Gastroesophageal sphincter (tissue), 4 donors: ENCODE measurements around the gene OGG1. TPM values are rescaled to one million over a fixed set of nuclear protein-coding genes. Genes with fewer than 3 reads are reported as not detected.

Source experiments
- ATAC-seq: fragments of 150-250 bp; one replicate; pipeline ENCODE4 v1.9.1; 2016; ENCODE audit warnings: mild to moderate bottlenecking, moderate library complexity
- H3K27ac ChIP-seq, 4 donors: fragments of 200-600 bp; sonication (generic) in 3 of 4; 1 replicate in 3 of 4; 2 replicates in 1 of 4; pipeline ENCODE4 v1.5.1; 2016 to 2019
- H3K27me3 ChIP-seq: fragments of 200-600 bp; sonication (generic); one replicate; pipeline ENCODE4 v1.5.1; 2019
- H3K36me3 ChIP-seq, 2 donors: fragments of 200-600 bp; sonication (generic); one replicate each; pipeline ENCODE4 v1.5.1; 2019; ENCODE audit warnings: control low read depth in 1 of 2
- H3K4me1 ChIP-seq, 3 donors: fragments of 200-600 bp; sonication (generic); 1 replicate in 2 of 3; 2 replicates in 1 of 3; pipeline ENCODE4 v1.5.1; 2016 to 2019; ENCODE audit warnings: control low read depth in 2 of 3
- H3K4me3 ChIP-seq, 2 donors: fragments of 200-600 bp; sonication (generic); one replicate each; pipeline ENCODE4 v1.5.1; 2019; ENCODE audit warnings: mild to moderate bottlenecking in 1 of 2, moderate library complexity in 1 of 2
- H3K9me3 ChIP-seq, 3 donors: fragments of 200-600 bp; sonication (generic); one replicate each; pipeline ENCODE4 v1.5.1; 2017 to 2019; ENCODE audit warnings: control low read depth in 2 of 3
- EP300 ChIP-seq: sonication (generic); formaldehyde crosslinking; IDR thresholded peaks from one replicate; pipeline ENCODE4 v1.6.1; 2017; ENCODE audit warnings: antibody characterized with exemption, mild to moderate bottlenecking
- POLR2A ChIP-seq, 2 donors: fragments of 450-650 bp; IDR thresholded peaks; one replicate each; pipeline ENCODE4 v1.6.1; 2017; ENCODE audit warnings: antibody characterized with exemption in 2 of 2, mild to moderate bottlenecking in 2 of 2, moderate library complexity in 1 of 2
- POLR2AphosphoS5 ChIP-seq: sonication (generic); formaldehyde crosslinking; IDR thresholded peaks from one replicate; pipeline ENCODE4 v1.6.1; 2017; ENCODE audit warnings: antibody characterized with exemption
- WGBS, 2 donors: methylation state at CpG; one replicate each; pipeline ENCODE4 v1.1.5; 2018; ENCODE audit warnings: low coverage in 1 of 2; 5-methylcytosine and 5-hydroxymethylcytosine counted together
- total RNA-seq, 4 donors: library from RNA; depleted of rRNA; stranded (reverse); fragments of >200 nt; gene quantifications; one replicate each; pipeline ENCODE4 v1.1.0, GENCODE V29; 2016
- TF ChIP-seq, protein P1 (sequence below), 4 experiments: fragments of 200-600 bp in 2 of 4; fragments of 450-650 bp in 2 of 4; sonication (generic) in 1 of 4; IDR thresholded peaks; one replicate each; pipeline ENCODE4 v1.5.1; 2017 to 2019; ENCODE audit warnings: antibody characterized with exemption in 4 of 4, mild to moderate bottlenecking in 2 of 4, moderate library complexity in 2 of 4

Gene OGG1
- total RNA-seq, 4 donors from 2014 or later = 22.1 to 33.8 (median 25.9) TPM

DNA sequence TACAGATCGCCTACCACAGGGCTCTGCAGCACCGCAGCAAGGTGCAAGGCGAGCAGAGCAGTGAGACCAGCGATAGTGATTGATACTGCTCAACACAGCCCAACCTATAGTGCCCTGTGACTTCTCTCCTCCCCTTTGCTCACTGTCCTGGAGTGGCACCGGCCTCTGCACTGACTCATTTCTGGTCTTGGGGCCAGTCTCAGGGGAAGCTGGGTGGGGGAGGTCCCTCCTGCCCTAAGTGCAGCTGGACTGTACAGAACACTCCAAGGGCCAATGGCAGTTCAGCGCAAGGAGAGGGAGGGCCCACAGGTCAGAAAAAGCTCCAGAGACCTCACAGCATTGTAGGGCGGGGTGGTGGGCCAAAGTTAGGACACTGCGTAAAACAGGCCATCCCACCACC lies 2.5 kb upstream of the OGG1 start:
- WGBS, 2 donors = 100% methylated on average over 1 of the region's 8 CpGs; no CpG with 5 or more reads in 1 of the 2 donors
- H3K4me3 ChIP-seq = no peak overlapping the region
- no peak for ATAC-seq
- peaks cover 0 to 35% (median 14%) of the 10 kb centered on the region in 3 donors for H3K4me1 ChIP-seq
- H3K36me3 ChIP-seq = peaks cover 0 to 78% of the 10 kb centered on the region in 2 donors
- TF ChIP-seq POLR2AphosphoS5 (no peak), POLR2A (IDR thresholded peaks at IDR 0.05) (no peak), EP300 (no peak)
- TF ChIP-seq, protein P1, sequence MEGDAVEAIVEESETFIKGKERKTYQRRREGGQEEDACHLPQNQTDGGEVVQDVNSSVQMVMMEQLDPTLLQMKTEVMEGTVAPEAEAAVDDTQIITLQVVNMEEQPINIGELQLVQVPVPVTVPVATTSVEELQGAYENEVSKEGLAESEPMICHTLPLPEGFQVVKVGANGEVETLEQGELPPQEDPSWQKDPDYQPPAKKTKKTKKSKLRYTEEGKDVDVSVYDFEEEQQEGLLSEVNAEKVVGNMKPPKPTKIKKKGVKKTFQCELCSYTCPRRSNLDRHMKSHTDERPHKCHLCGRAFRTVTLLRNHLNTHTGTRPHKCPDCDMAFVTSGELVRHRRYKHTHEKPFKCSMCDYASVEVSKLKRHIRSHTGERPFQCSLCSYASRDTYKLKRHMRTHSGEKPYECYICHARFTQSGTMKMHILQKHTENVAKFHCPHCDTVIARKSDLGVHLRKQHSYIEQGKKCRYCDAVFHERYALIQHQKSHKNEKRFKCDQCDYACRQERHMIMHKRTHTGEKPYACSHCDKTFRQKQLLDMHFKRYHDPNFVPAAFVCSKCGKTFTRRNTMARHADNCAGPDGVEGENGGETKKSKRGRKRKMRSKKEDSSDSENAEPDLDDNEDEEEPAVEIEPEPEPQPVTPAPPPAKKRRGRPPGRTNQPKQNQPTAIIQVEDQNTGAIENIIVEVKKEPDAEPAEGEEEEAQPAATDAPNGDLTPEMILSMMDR (IDR thresholded peaks at IDR 0.05) = no peak
- peak overlapping the region in 1 of 4 donors; percentile 14 for H3K27ac ChIP-seq
- H3K27me3 ChIP-seq = no peaks in the 10 kb centered on the region
- H3K9me3 ChIP-seq = no peaks in the 10 kb centered on the region

DNA sequence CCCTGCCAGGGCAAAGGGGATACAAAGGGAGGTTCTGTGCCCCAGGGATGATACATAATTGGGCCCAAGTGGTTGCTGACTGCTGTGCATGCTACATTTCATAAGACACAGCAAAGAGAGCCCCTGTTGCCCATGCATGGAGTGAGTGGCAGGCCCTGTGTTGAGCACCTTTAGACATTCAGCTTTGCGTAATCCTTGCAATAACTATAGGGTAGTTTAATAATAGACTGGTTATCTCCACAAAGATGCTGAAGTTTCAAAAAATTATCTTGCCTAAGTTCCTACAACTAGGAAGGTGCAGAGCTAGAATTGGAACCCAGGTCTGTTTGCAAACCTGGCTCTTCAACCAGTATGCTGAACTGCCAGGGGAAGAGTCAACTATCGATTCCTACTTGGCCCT lies 1.7 kb upstream of the OGG1 start:
- no peak overlapping the region for H3K4me3 ChIP-seq
- H3K27me3 ChIP-seq = no peaks in the 10 kb centered on the region
- H3K9me3 ChIP-seq = no peaks in the 10 kb centered on the region
- peaks cover 0 to 36% (median 14%) of the 10 kb centered on the region in 3 donors for H3K4me1 ChIP-seq
- peak overlapping the region in 3 of 4 donors; percentile 91 to 97 (median 91) for H3K27ac ChIP-seq
- ATAC-seq = no peak
- WGBS, 2 donors = 88 to 94% methylated on average over 1 to 2 of the region's 2 CpGs
- TF ChIP-seq, protein P1 (IDR thresholded peaks at IDR 0.05) = no peak
- TF ChIP-seq EP300 (no peak), POLR2A (IDR thresholded peaks at IDR 0.05) (no peak), POLR2AphosphoS5 (no peak)
- H3K36me3 ChIP-seq = peaks cover 0 to 78% of the 10 kb centered on the region in 2 donors

DNA sequence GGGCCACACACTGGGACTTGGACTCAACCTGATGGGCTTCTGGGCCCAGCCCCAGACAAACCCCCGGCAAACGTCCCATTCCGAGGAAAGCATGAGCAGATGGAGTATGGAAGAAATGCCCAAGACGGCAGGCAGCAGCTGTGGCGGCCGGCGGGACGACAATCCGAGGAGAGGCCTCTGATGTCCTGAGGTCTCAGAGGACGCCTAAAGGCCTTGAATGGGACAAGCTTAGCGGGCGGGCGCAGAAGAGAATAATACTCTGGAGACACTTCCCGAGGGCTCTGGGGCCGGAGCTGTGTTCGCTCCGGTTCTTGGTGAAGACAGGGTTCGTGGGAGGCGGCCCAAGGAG lies 482 bp upstream of the OGG1 start:
- WGBS, 2 donors = 0% methylated on average over 5 to 13 of the region's 19 CpGs
- peak overlapping the region; percentile 54 to 97 (median 91) for H3K27ac ChIP-seq

DNA sequence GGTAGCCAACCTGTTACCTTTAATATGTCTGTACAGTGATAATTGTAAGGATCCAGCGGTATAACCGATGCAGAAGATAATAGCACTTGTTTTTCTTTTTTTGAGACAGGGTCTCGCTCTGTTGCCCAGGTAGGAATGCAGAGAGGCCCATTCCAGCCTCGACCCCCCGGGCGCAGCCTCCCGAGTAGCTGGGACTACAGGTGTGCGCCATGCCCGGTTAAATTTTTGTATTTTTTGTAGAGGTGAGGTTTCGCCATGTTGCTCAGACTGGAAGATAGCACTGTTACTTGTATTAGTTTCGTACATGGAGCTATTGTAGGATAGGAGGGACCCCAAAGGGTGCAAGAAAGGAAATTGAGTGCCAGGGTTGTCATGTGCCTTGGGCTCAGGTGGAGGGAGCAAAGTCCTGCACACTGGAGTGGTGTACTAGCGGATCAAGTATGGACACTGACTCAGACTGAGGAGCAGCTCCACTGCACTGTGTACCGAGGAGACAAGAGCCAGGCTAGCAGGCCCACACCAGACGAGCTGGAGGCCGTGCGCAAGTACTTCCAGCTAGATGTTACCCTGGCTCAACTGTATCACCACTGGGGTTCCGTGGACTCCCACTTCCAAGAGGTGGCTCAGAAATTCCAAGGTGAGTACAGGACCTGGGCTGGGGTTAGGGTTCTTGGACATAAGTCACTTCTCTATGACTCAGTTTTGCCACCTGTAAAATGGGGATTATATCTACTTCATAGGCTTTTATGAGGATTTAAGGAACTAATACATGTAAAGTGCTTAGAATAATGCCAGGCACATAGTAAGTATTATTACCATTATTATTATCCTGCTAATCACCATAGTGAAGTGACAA lies 1.0 kb downstream of the OGG1 start:
- peaks cover 0 to 49% (median 14%) of the 10 kb centered on the region in 3 donors for H3K4me1 ChIP-seq
- no peak for TF ChIP-seq POLR2A (IDR thresholded peaks at IDR 0.05)
- TF ChIP-seq, protein P1 (IDR thresholded peaks at IDR 0.05) = no peak
- TF ChIP-seq POLR2AphosphoS5 = no peak
- no peak for TF ChIP-seq EP300
- peak overlapping the region; percentile 50 to 60 for H3K4me3 ChIP-seq
- H3K27me3 ChIP-seq = no peaks in the 10 kb centered on the region
- H3K27ac ChIP-seq = peak overlapping the region; percentile 5 to 97 (median 91)
- 11 to 22% methylated on average over 8 of the region's 17 CpGs for WGBS, 2 donors
- no peak for ATAC-seq
- H3K36me3 ChIP-seq = peaks cover 0 to 78% of the 10 kb centered on the region in 2 donors
- H3K9me3 ChIP-seq = no peaks in the 10 kb centered on the region

More for the DNA sequence above, 482 bp upstream of the OGG1 start:
- ATAC-seq = peak; percentile 40
- Histone ChIP-seq H3K36me3 (peaks cover 0 to 78% of the 10 kb centered on the region in 2 donors), H3K4me3 (peak overlapping the region; percentile 50 to 60), H3K4me1 (peaks cover 0 to 36% (median 14%) of the 10 kb centered on the region in 3 donors), H3K9me3 (no peaks in the 10 kb centered on the region), H3K27me3 (no peaks in the 10 kb centered on the region)
- no peak for TF ChIP-seq POLR2AphosphoS5
- TF ChIP-seq POLR2A (IDR thresholded peaks at IDR 0.05) = no peak
- TF ChIP-seq, protein P1 (IDR thresholded peaks at IDR 0.05) = no peak
- TF ChIP-seq EP300 = no peak
